ENCODE data around the gene UBE3B. TPM values are rescaled to one million over a fixed set of nuclear protein-coding genes. Genes with fewer than 3 reads are reported as not detected.

The UBE3B gene
- total RNA-seq, 1 donor: 51.4 TPM

GRCh38 chr12:109449845-109450532, 27.4 kb upstream of the UBE3B start:
- no peak overlapping the region for H3K4me3 ChIP-seq (ENCODE audit: low read depth, low read length)
- DNase-seq (ENCODE audit: low read depth): no peak
- TF ChIP-seq, protein P1, sequence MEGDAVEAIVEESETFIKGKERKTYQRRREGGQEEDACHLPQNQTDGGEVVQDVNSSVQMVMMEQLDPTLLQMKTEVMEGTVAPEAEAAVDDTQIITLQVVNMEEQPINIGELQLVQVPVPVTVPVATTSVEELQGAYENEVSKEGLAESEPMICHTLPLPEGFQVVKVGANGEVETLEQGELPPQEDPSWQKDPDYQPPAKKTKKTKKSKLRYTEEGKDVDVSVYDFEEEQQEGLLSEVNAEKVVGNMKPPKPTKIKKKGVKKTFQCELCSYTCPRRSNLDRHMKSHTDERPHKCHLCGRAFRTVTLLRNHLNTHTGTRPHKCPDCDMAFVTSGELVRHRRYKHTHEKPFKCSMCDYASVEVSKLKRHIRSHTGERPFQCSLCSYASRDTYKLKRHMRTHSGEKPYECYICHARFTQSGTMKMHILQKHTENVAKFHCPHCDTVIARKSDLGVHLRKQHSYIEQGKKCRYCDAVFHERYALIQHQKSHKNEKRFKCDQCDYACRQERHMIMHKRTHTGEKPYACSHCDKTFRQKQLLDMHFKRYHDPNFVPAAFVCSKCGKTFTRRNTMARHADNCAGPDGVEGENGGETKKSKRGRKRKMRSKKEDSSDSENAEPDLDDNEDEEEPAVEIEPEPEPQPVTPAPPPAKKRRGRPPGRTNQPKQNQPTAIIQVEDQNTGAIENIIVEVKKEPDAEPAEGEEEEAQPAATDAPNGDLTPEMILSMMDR (IDR thresholded peaks at IDR 0.05; ENCODE audit: insufficient read depth, low read depth, low read length): peak; percentile 26

DNA sequence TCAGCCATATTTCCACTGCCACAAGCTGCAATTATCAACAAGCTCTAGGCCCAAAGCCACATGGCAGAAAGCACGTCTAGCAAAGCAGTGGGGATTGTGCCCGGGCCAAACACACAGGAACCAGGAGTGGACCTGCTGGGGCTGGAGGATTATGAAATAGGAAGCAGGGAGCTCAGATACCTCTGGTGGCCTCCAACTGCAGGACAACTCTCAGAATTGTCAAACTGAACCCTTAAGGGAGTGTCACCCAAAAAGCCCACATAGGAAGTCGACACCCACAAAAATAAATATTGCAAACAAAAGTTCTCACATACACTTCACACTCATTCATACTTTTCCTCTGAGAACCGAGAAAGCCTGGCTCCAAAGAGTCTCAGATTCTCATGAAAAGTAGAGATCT, 26.5 kb upstream of the UBE3B start:
- DNase-seq (ENCODE audit: low read depth): no peak
- no peak overlapping the region for H3K4me3 ChIP-seq (ENCODE audit: low read depth, low read length)
- TF ChIP-seq, protein P1 (IDR thresholded peaks at IDR 0.05; ENCODE audit: insufficient read depth, low read depth, low read length): no peak

DNA sequence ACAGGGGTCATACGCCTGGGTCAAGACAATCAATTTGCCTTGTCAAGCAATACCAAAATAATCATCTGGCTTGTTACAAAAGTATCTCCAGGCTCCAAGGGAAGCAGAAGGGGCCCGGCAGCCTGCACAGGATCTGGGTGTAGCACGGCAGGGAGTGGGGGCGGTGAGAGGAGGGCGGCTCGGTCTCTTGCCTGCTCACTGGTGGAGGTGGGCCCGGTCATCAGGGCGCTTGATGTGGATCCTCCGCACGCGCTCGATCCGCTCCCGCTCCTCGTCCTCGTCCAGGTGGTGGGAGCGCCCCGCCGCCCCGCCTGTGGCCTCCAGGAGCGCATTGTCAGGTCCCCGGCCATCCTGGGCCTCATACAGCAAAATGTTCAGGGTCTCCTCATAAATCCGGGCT, 26.0 kb upstream of the UBE3B start:
- no peak overlapping the region for H3K4me3 ChIP-seq (ENCODE audit: low read depth, low read length)
- no peak for DNase-seq (ENCODE audit: low read depth)
- TF ChIP-seq, protein P1 (IDR thresholded peaks at IDR 0.05; ENCODE audit: insufficient read depth, low read depth, low read length): no peak

DNA sequence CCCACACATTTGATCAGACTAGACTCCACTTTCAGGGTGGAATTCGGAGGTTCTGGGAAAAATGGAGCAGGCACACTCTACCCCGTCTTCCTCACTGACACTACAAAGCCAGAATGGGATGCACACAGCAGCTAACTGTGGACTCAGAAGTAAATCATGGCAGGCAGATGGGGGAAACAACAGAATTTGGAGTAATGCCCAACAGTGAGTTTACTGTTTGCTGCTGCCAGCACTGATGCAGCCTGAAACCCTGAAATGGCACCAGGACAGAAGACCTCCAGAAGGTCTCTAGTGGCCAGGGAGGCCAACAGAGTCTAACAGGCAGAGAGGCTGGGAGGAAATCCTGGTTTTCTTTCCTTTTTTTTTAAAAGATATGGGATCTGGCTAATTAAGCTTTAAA, 24.9 kb upstream of the UBE3B start:
- H3K4me3 ChIP-seq (ENCODE audit: low read depth, low read length): no peak overlapping the region
- TF ChIP-seq, protein P1 (IDR thresholded peaks at IDR 0.05; ENCODE audit: insufficient read depth, low read depth, low read length): no peak
- no peak for DNase-seq (ENCODE audit: low read depth)

GRCh38 chr12:109455706-109456105, 21.7 kb upstream of the UBE3B start:
- DNase-seq (ENCODE audit: low read depth): no peak
- TF ChIP-seq, protein P1 (IDR thresholded peaks at IDR 0.05; ENCODE audit: insufficient read depth, low read depth, low read length): no peak
- no peak overlapping the region for H3K4me3 ChIP-seq (ENCODE audit: low read depth, low read length)

DNA sequence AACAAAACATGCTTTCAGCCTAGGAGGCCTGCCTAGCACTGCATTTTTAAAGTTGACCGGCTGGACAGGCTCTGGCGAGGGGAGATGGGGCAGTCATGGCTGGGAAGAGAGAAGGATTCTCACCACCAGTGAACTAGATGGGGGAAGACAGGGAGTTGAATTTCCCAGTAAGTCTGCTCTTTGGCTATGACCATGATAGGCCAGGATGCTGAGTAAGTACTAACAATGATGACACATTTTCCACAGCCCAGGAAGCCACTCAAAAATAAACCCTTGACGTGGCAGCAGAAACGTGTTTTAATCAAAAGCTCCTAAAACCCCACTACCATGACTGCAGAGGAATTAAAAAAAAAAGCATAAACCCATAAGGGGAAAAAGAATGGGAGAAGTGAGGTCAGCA, 19.3 kb upstream of the UBE3B start:
- TF ChIP-seq, protein P1 (IDR thresholded peaks at IDR 0.05; ENCODE audit: insufficient read depth, low read depth, low read length): no peak
- DNase-seq (ENCODE audit: low read depth): peak; percentile 61
- H3K4me3 ChIP-seq (ENCODE audit: low read depth, low read length): no peak overlapping the region

- H3K4me3 ChIP-seq (ENCODE audit: low read depth, low read length): no peak overlapping the region
- TF ChIP-seq, protein P1 (IDR thresholded peaks at IDR 0.05; ENCODE audit: insufficient read depth, low read depth, low read length): no peak
- DNase-seq (ENCODE audit: low read depth): peak; percentile 69
Measured at GRCh38 chr12:109458771-109459208, 18.6 kb upstream of the UBE3B start.

Data from fibroblast of villous mesenchyme (primary cell).